Measurements from ENCODE around the gene RIC8B. TPM values are rescaled to one million over a fixed set of nuclear protein-coding genes. Genes with fewer than 3 reads are reported as not detected.

RIC8B gene
- total RNA-seq, 1 donor from 2014 or later, result 22.1 TPM

GRCh38 chr12:106893451-106893850, 119.0 kb downstream of the RIC8B start:
- no peak for DNase-seq (ENCODE audit: extremely low spot score, unreplicated experiment)
- H3K27me3 Mint-ChIP-seq, result no peaks in the 10 kb centered on the region
- peaks cover 21% of the 10 kb centered on the region for H3K4me1 Mint-ChIP-seq (ENCODE audit: unreplicated experiment)
- H3K27ac Mint-ChIP-seq, result no peak overlapping the region
- no peak for TF ChIP-seq CTCF (conservative IDR thresholded peaks at IDR 0.05)
- H3K36me3 Mint-ChIP-seq, result no peaks in the 10 kb centered on the region
- no peak overlapping the region for H3K4me3 Mint-ChIP-seq
- H3K9me3 Mint-ChIP-seq, result no peaks in the 10 kb centered on the region

DNA sequence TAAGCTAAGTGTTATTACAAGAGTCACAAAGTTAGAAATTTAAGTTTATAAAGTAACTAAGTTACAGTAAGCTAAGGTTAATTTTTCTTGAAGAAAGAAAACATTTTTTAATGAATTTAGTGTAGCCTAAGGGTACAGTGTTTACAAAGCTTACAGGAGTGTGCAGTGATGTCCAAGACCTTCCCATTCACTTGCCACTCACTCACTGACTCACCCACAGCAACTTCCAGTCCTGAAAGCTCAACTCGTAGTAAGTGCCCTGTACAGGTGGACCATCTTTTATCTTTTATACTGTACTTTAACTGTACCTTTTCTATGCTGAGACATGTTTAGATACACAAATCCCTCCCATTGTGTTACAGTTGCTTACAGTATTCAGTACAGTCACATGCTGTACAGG, 120.3 kb downstream of the RIC8B start:
- no peak for TF ChIP-seq CTCF (conservative IDR thresholded peaks at IDR 0.05)
- peaks cover 2% of the 10 kb centered on the region for H3K27me3 Mint-ChIP-seq
- no peak overlapping the region for H3K4me3 Mint-ChIP-seq
- H3K36me3 Mint-ChIP-seq, result no peaks in the 10 kb centered on the region
- DNase-seq (ENCODE audit: extremely low spot score, unreplicated experiment), result no peak
- H3K9me3 Mint-ChIP-seq, result no peaks in the 10 kb centered on the region
- peaks cover 29% of the 10 kb centered on the region for H3K4me1 Mint-ChIP-seq (ENCODE audit: unreplicated experiment)
- no peak overlapping the region for H3K27ac Mint-ChIP-seq

- no peak for DNase-seq (ENCODE audit: extremely low spot score, unreplicated experiment)
- no peak overlapping the region for H3K27ac Mint-ChIP-seq
- H3K27me3 Mint-ChIP-seq, result peaks cover 10% of the 10 kb centered on the region
- peaks cover 29% of the 10 kb centered on the region for H3K4me1 Mint-ChIP-seq (ENCODE audit: unreplicated experiment)
- no peaks in the 10 kb centered on the region for H3K36me3 Mint-ChIP-seq
- no peak overlapping the region for H3K4me3 Mint-ChIP-seq
- H3K9me3 Mint-ChIP-seq, result no peaks in the 10 kb centered on the region
- TF ChIP-seq CTCF (conservative IDR thresholded peaks at IDR 0.05), result no peak
These were observed 122.1 kb downstream of the RIC8B start for GRCh38 chr12:106896603-106897002.

- no peak for DNase-seq (ENCODE audit: extremely low spot score, unreplicated experiment)
- H3K4me1 Mint-ChIP-seq (ENCODE audit: unreplicated experiment), result peaks cover 26% of the 10 kb centered on the region
- no peak overlapping the region for H3K27ac Mint-ChIP-seq
- TF ChIP-seq CTCF (conservative IDR thresholded peaks at IDR 0.05), result peak; percentile 28
- no peak overlapping the region for H3K4me3 Mint-ChIP-seq
- peaks cover 15% of the 10 kb centered on the region for H3K27me3 Mint-ChIP-seq
- no peaks in the 10 kb centered on the region for H3K36me3 Mint-ChIP-seq
- no peaks in the 10 kb centered on the region for H3K9me3 Mint-ChIP-seq
These were observed 122.6 kb downstream of the RIC8B start for GRCh38 chr12:106897082-106897481.

DNA sequence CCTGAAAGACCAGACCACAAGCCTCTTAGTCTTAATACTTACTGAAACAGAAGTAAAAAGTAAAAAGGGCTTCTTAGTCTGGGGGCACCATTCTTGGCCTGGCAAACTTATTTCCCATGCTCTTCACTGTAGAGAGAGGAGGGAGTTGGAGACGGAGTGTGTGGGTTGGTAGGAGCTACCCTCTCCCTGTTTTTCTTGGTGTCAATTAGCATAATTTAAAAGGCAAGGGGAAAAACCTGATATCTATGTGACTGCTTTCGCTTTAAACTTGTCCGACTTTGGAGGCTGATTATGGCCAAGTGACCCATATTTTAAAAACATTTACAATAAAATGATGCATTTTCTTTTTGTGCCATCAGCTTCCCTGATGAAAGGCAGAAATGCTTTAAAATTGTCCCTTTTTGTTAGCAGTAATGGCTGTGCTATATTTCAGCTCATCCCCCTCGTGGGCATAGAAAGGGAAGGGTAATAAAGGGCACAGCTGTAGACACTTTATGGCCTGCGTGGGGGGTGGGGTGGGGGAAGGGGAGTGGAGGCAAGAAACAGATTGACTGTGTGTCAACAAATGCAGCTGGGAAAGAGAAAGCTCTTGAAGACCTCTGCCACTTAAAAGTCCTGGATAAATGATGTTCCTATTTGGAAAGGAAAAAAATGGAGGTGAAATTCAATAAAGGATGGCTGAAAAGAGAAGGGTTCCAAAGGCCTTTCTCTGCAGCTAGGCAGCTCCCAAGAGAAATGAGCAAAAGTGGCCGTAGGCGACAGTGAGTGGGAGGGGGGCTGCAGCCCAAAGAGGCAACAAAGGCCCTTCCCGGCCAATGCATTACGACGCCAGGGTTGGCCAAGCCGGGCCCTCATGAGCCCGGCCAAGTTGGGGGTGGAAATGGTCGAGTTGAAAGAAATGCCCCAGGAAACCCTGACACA, 123.8 kb downstream of the RIC8B start:
- Mint-ChIP-seq H3K4me1 (ENCODE audit: unreplicated experiment) (peaks cover 31% of the 10 kb centered on the region), H3K36me3 (no peaks in the 10 kb centered on the region), H3K4me3 (peak overlapping the region; percentile 10), H3K9me3 (no peaks in the 10 kb centered on the region), H3K27me3 (peaks cover 26% of the 10 kb centered on the region), H3K27ac (peak overlapping the region; percentile 41)
- no peak for TF ChIP-seq CTCF (conservative IDR thresholded peaks at IDR 0.05)
- no peak for DNase-seq (ENCODE audit: extremely low spot score, unreplicated experiment)

Data from type B pancreatic cell (in vitro differentiated cells).